ENCODE results near the gene STK17A. TPM values are rescaled to one million over a fixed set of nuclear protein-coding genes. Genes with fewer than 3 reads are reported as not detected.
"Not testable (repeated sequence)": the region's sequence is repeated elsewhere in the genome, so short reads cannot be mapped to it uniquely, and the experiment has no call there.

The STK17A gene
- total RNA-seq, 2 donors from 2014 or later = 15.6 to 18.4 TPM

GRCh38 chr7:43626695-43627094 is 43.8 kb downstream of the STK17A start:
- Mint-ChIP-seq H3K4me3 (no peak overlapping the region), H3K36me3 (ENCODE audit: low read depth) (peaks cover 47% of the 10 kb centered on the region), H3K27ac (no peak overlapping the region), H3K4me1 (peaks cover 3% of the 10 kb centered on the region), H3K27me3 (ENCODE audit: insufficient read depth) (no peaks in the 10 kb centered on the region), H3K9me3 (no peaks in the 10 kb centered on the region)
- no peak overlapping the region for H3K4me3 ChIP-seq (ENCODE audit: low read length)
- no peak for DNase-seq
- H3K9me3 ChIP-seq (ENCODE audit: control insufficient read depth, low read length) = no peaks in the 10 kb centered on the region
- H3K27me3 ChIP-seq (ENCODE audit: control insufficient read depth, insufficient read depth, low read length, poor library complexity, severe bottlenecking) = no peaks in the 10 kb centered on the region
- WGBS, 2 experiments (ENCODE audit: insufficient coverage in 1 of 2, insufficient read length in 1 of 2) = 98 to 100% methylated on average over 1 to 2 of the region's 2 CpGs
- no peak overlapping the region for H3K27ac ChIP-seq (ENCODE audit: low read depth, low read length)
- H3K9ac ChIP-seq (ENCODE audit: extremely low read depth, low read length, poor library complexity, severe bottlenecking) = no peak overlapping the region
- no peak for TF ChIP-seq CTCF (conservative IDR thresholded peaks at IDR 0.05)
- H3K36me3 ChIP-seq (ENCODE audit: control insufficient read depth, insufficient read depth, low read length) = peaks cover 62% of the 10 kb centered on the region
- no peaks in the 10 kb centered on the region for H3K4me1 ChIP-seq (ENCODE audit: control insufficient read depth, insufficient read depth, low read length)

GRCh38 chr7:43627798-43628197 is 44.9 kb downstream of the STK17A start:
- not testable (repeated sequence) for H3K9me3 Mint-ChIP-seq; H3K4me1 Mint-ChIP-seq; H3K27ac ChIP-seq (ENCODE audit: low read depth, low read length); H3K4me1 ChIP-seq (ENCODE audit: control insufficient read depth, insufficient read depth, low read length); H3K4me3 Mint-ChIP-seq; H3K9ac ChIP-seq (ENCODE audit: extremely low read depth, low read length, poor library complexity, severe bottlenecking); H3K27ac Mint-ChIP-seq; H3K9me3 ChIP-seq (ENCODE audit: control insufficient read depth, low read length); H3K4me3 ChIP-seq (ENCODE audit: low read length); DNase-seq; H3K27me3 ChIP-seq (ENCODE audit: control insufficient read depth, insufficient read depth, low read length, poor library complexity, severe bottlenecking); H3K27me3 Mint-ChIP-seq (ENCODE audit: insufficient read depth)
- H3K36me3 Mint-ChIP-seq (ENCODE audit: low read depth) = peaks cover 52% of the 10 kb centered on the region
- H3K36me3 ChIP-seq (ENCODE audit: control insufficient read depth, insufficient read depth, low read length) = peaks cover 63% of the 10 kb centered on the region
- WGBS, 2 experiments (ENCODE audit: insufficient coverage in 1 of 2, insufficient read length in 1 of 2) = 84 to 99% methylated on average over 2 to 3 of the region's 3 CpGs

- TF ChIP-seq CTCF (conservative IDR thresholded peaks at IDR 0.05) = no peak
- no peaks in the 10 kb centered on the region for H3K27me3 ChIP-seq (ENCODE audit: control insufficient read depth, insufficient read depth, low read length, poor library complexity, severe bottlenecking)
- H3K27ac ChIP-seq (ENCODE audit: low read depth, low read length) = no peak overlapping the region
- no peaks in the 10 kb centered on the region for H3K4me1 ChIP-seq (ENCODE audit: control insufficient read depth, insufficient read depth, low read length)
- Mint-ChIP-seq H3K9me3 (no peaks in the 10 kb centered on the region), H3K36me3 (ENCODE audit: low read depth) (peaks cover 54% of the 10 kb centered on the region), H3K27ac (no peak overlapping the region), H3K27me3 (ENCODE audit: insufficient read depth) (no peaks in the 10 kb centered on the region), H3K4me1 (peaks cover 3% of the 10 kb centered on the region), H3K4me3 (no peak overlapping the region)
- H3K9ac ChIP-seq (ENCODE audit: extremely low read depth, low read length, poor library complexity, severe bottlenecking) = no peak overlapping the region
- H3K9me3 ChIP-seq (ENCODE audit: control insufficient read depth, low read length) = no peaks in the 10 kb centered on the region
- WGBS, 2 experiments (ENCODE audit: insufficient coverage in 1 of 2, insufficient read length in 1 of 2) = 96% methylated on average over 2 of the region's 2 CpGs; no CpG with 5 or more reads in 1 of the 2 experiments
- DNase-seq = no peak
- H3K4me3 ChIP-seq (ENCODE audit: low read length) = no peak overlapping the region
- H3K36me3 ChIP-seq (ENCODE audit: control insufficient read depth, insufficient read depth, low read length) = peaks cover 68% of the 10 kb centered on the region
These were observed 45.5 kb downstream of the STK17A start for GRCh38 chr7:43628431-43628830.

- peaks cover 3% of the 10 kb centered on the region for H3K4me1 Mint-ChIP-seq
- H3K4me3 Mint-ChIP-seq = no peak overlapping the region
- TF ChIP-seq CTCF (conservative IDR thresholded peaks at IDR 0.05) = no peak
- H3K27me3 Mint-ChIP-seq (ENCODE audit: insufficient read depth) = no peaks in the 10 kb centered on the region
- peaks cover 67% of the 10 kb centered on the region for H3K36me3 ChIP-seq (ENCODE audit: control insufficient read depth, insufficient read depth, low read length)
- DNase-seq = no peak
- peaks cover 54% of the 10 kb centered on the region for H3K36me3 Mint-ChIP-seq (ENCODE audit: low read depth)
- no peaks in the 10 kb centered on the region for H3K4me1 ChIP-seq (ENCODE audit: control insufficient read depth, insufficient read depth, low read length)
- no peak overlapping the region for H3K27ac Mint-ChIP-seq
- H3K9me3 Mint-ChIP-seq = no peaks in the 10 kb centered on the region
- no peak overlapping the region for H3K27ac ChIP-seq (ENCODE audit: low read depth, low read length)
- H3K9ac ChIP-seq (ENCODE audit: extremely low read depth, low read length, poor library complexity, severe bottlenecking) = no peak overlapping the region
- no peaks in the 10 kb centered on the region for H3K27me3 ChIP-seq (ENCODE audit: control insufficient read depth, insufficient read depth, low read length, poor library complexity, severe bottlenecking)
- no peak overlapping the region for H3K4me3 ChIP-seq (ENCODE audit: low read length)
- H3K9me3 ChIP-seq (ENCODE audit: control insufficient read depth, low read length) = no peaks in the 10 kb centered on the region
- WGBS, 2 experiments (ENCODE audit: insufficient coverage in 1 of 2, insufficient read length in 1 of 2) = 96% methylated on average over 6 of the region's 6 CpGs; no CpG with 5 or more reads in 1 of the 2 experiments
These were observed 46.9 kb downstream of the STK17A start for GRCh38 chr7:43629857-43630256.

All from endodermal cell (in vitro differentiated cells).